GM13976 (cell line): ENCODE measurements around the gene CLSTN2.

Source experiments
- DNase-seq: peaks from one replicate; pipeline ENCODE4 v3.0.0; 2012; ENCODE audit warnings: low spot score
- in situ Hi-C: fragments of 300-500 bp; cut with MboI; formaldehyde crosslinking; loops from one replicate; pipeline ENCODE4 v1.12.0; 2022; ENCODE audit warnings: low sequenced_read_pairs, mixed read lengths, inconsistent platforms; ENCODE audit not compliant: unreplicated experiment
- TF ChIP-seq, protein P1 (sequence below): IDR thresholded peaks from 2 replicates; pipeline ENCODE4 v1.5.1; 2012; ENCODE audit warnings: borderline replicate concordance, mild to moderate bottlenecking; ENCODE audit not compliant: insufficient read depth; ENCODE audit errors: extremely low read depth, missing control alignments, control extremely low read depth

The CLSTN2 gene

DNA sequence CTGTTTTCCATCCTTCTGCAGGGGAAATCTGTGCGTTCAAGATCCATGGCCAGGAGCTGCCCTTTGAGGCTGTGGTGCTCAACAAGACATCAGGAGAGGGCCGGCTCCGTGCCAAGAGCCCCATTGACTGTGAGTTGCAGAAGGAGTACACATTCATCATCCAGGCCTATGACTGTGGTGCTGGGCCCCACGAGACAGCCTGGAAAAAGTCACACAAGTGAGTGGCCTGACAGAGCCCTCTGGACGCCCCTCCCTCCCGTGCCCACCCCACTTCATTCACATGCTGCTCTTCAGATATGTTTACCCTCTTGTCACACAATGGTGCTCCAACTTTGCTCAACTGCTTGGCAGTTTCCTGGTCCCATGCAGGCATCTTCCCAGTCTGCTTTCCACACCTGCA is 468.6 kb downstream of the CLSTN2 start:
- TF ChIP-seq, protein P1, sequence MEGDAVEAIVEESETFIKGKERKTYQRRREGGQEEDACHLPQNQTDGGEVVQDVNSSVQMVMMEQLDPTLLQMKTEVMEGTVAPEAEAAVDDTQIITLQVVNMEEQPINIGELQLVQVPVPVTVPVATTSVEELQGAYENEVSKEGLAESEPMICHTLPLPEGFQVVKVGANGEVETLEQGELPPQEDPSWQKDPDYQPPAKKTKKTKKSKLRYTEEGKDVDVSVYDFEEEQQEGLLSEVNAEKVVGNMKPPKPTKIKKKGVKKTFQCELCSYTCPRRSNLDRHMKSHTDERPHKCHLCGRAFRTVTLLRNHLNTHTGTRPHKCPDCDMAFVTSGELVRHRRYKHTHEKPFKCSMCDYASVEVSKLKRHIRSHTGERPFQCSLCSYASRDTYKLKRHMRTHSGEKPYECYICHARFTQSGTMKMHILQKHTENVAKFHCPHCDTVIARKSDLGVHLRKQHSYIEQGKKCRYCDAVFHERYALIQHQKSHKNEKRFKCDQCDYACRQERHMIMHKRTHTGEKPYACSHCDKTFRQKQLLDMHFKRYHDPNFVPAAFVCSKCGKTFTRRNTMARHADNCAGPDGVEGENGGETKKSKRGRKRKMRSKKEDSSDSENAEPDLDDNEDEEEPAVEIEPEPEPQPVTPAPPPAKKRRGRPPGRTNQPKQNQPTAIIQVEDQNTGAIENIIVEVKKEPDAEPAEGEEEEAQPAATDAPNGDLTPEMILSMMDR = no peak
- in situ Hi-C loops = no loop called here
- DNase-seq = no peak

DNA sequence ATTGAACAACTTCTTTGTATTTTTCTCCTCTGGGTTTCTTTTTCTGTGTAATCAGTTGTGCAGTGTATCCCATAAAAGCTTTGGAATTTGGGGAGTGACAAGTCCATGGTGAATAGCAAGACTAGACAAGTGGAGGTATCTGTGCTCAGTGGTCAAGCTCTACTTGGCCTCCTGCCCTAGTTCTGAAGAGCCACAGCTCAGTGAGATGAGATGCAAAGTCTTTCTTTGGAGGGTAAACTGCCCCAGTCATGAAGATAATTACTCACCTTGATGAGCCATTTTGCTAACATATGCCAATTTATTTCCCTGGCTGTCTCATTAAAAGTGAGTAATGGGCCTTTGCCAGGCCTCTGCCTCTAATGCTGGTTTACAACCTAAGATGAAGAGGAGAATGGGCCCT is 471.7 kb downstream of the CLSTN2 start:
- TF ChIP-seq, protein P1 = no peak
- in situ Hi-C loops = no loop called here
- no peak for DNase-seq

DNA sequence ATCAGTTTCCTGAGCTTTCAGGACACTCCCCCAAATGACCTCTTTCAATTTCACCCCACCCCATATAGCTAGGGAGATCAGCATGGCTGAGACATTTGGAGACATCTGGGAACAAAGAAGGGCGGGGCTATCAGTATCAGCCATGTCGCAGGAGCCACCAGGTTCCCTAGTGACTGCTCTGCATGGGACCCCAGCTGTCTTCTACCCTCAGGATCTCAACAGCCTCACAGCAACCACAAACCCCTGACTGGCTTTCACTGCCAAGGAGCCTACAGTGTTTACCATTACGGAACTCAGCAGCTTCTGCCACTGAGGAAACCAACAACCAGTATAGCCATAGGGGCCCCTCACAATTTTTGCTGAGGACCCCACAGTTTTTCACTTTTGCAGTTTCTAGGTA is 473.3 kb downstream of the CLSTN2 start:
- in situ Hi-C loops = no loop called here

DNA sequence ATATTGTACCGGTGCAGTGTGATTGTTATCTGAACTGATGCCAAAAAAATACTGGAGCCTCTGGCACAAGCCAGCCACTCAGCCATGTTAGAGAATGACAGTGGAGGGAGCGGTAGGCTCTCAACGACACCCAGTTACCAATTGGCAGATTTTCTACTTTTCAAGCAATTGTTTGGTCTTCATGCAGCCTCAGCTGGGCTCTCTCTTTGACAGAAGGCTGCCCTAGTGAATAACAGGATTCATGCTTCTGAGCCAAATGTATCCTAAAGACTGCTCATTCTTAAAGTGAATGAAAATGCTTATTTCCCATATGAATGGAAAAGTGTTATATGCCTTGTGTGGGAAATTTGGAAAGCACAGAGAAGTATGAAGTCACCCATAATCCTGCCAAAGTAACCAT is 481.7 kb downstream of the CLSTN2 start:
- TF ChIP-seq, protein P1 = no peak
- no peak for DNase-seq
- in situ Hi-C loops = no loop called here

More for the DNA sequence above, 473.3 kb downstream of the CLSTN2 start:
- no peak for DNase-seq
- TF ChIP-seq, protein P1 = no peak

DNA sequence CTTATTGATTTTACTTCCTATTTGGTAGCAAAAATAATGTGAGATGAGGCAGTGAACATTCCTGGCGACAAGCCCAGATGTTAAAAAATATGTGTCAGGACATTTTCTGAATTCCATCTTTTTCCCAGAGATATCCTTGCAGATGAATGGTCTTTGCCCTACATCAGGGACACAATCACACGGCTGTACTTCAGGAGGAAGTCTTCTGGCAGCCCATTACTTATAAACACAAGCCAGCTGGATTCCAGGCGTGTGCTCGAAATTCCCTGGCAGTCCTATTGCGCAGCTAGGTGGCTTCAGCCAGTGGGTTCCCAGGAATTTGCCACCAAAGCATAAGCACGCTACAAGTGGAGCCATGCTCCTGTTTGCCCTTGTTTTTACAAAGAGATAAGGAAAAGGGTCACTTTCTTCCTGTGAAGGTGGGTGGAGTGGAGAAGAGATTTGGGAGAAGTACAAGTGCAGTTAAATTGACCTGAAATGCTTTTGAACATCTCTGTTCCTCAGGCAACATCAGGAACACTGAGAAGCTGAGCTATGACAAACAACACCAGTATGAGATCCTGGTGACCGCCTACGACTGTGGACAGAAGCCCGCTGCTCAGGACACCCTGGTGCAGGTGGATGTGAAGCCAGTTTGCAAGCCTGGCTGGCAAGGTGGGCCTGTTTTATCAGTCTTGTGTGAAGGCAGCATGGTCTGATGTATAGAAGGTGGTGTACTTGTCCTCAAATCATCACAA is 485.8 kb downstream of the CLSTN2 start:
- in situ Hi-C loops = no loop called here
- DNase-seq = no peak
- TF ChIP-seq, protein P1 = no peak

DNA sequence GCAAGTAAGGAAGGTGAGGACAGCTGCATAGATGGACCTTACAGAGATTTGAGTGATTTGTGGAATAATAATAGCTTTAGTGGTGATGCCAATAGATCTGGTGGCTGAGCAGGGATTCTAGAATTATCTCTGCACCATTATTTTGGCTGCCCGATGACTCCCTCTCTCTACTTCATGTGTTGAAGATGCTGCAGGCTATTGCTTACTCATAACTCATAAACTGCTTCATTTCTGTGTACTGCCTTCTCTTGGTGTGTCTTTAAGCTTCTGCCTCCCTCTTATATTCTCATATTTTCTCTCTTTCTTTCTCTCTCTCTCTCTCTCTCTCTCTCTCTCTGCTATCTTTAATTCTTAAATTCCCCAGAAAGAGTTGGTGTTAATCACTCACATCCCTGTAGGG is 486.9 kb downstream of the CLSTN2 start:
- TF ChIP-seq, protein P1 = no peak
- no peak for DNase-seq
- in situ Hi-C loops = no loop called here
